Large intestine (tissue), 3 donors: Measurements from ENCODE around the gene CACNA1C. TPM values are rescaled to one million over a fixed set of nuclear protein-coding genes. Genes with fewer than 3 reads are reported as not detected.

Experiments
- DNase-seq, 2 donors: peaks; one replicate each; pipeline versions ENCODE4 v3.0.0 to v3.0.0-alpha.2; 2013
- H3K27ac ChIP-seq: one replicate; pipeline ENCODE4 v1.5.1; 2013; ENCODE audit warnings: low read length
- H3K27me3 ChIP-seq: 2 replicates; pipeline ENCODE4 v1.6.1; 2013; ENCODE audit warnings: low read length; ENCODE audit not compliant: control insufficient read depth, insufficient read depth
- H3K36me3 ChIP-seq: 2 replicates; pipeline ENCODE4 v1.6.1; 2013; ENCODE audit warnings: low read length; ENCODE audit not compliant: control insufficient read depth, insufficient read depth
- H3K4me1 ChIP-seq: one replicate; pipeline ENCODE4 v1.6.1; 2013; ENCODE audit warnings: low read length; ENCODE audit not compliant: control insufficient read depth, insufficient read depth
- H3K4me3 ChIP-seq: one replicate; pipeline ENCODE4 v1.5.1; 2013; ENCODE audit warnings: low read length
- H3K9me3 ChIP-seq: one replicate; pipeline ENCODE4 v1.6.1; 2013; ENCODE audit warnings: mild to moderate bottlenecking, low read depth, low read length, moderate library complexity; ENCODE audit not compliant: control insufficient read depth
- WGBS: methylation state at CpG from one replicate; pipeline ENCODE4 v1.1.5; 2013; ENCODE audit warnings: low lambda C conversion rate; ENCODE audit not compliant: insufficient coverage; 5-methylcytosine and 5-hydroxymethylcytosine counted together
- polyA plus RNA-seq: library from polyadenylated mRNA; unstranded; fragments of 120-200 nt; gene quantifications from one replicate; pipeline ENCODE4 v1.2.1, GENCODE V29; 2013

CACNA1C gene
- polyA plus RNA-seq, 1 donor, result 5.9 TPM

- WGBS, result no CpG with 5 or more reads among the region's 8 CpGs
- no peak overlapping the region for H3K4me3 ChIP-seq
- no peaks in the 10 kb centered on the region for H3K4me1 ChIP-seq
- no peaks in the 10 kb centered on the region for H3K9me3 ChIP-seq
- no peaks in the 10 kb centered on the region for H3K36me3 ChIP-seq
- no peak for DNase-seq
- no peak overlapping the region for H3K27ac ChIP-seq
- no peaks in the 10 kb centered on the region for H3K27me3 ChIP-seq
Observed at GRCh38 chr12:2669560-2669959, 616.8 kb downstream of the CACNA1C start.

- no peak for DNase-seq
- Histone ChIP-seq H3K4me1 (no peaks in the 10 kb centered on the region), H3K27ac (no peak overlapping the region), H3K9me3 (no peaks in the 10 kb centered on the region), H3K36me3 (no peaks in the 10 kb centered on the region), H3K4me3 (no peak overlapping the region), H3K27me3 (no peaks in the 10 kb centered on the region)
- WGBS, result no CpG with 5 or more reads among the region's 10 CpGs
Observed at GRCh38 chr12:2672863-2673262, 620.1 kb downstream of the CACNA1C start.

GRCh38 chr12:2673966-2674810 lies 621.4 kb downstream of the CACNA1C start:
- H3K9me3 ChIP-seq, result no peaks in the 10 kb centered on the region
- H3K27me3 ChIP-seq, result no peaks in the 10 kb centered on the region
- no peaks in the 10 kb centered on the region for H3K4me1 ChIP-seq
- no peak for DNase-seq
- no peaks in the 10 kb centered on the region for H3K36me3 ChIP-seq
- no peak overlapping the region for H3K27ac ChIP-seq
- H3K4me3 ChIP-seq, result no peak overlapping the region
- WGBS, result 60% methylated on average over 1 of the region's 18 CpGs

- no peak overlapping the region for H3K4me3 ChIP-seq
- no peaks in the 10 kb centered on the region for H3K4me1 ChIP-seq
- no peaks in the 10 kb centered on the region for H3K27me3 ChIP-seq
- no peaks in the 10 kb centered on the region for H3K36me3 ChIP-seq
- WGBS, result no CpG with 5 or more reads among the region's 6 CpGs
- no peak overlapping the region for H3K27ac ChIP-seq
- no peak for DNase-seq
- H3K9me3 ChIP-seq, result no peaks in the 10 kb centered on the region
Observed at GRCh38 chr12:2675776-2676175, 623.0 kb downstream of the CACNA1C start.

GRCh38 chr12:2677142-2677880 lies 624.5 kb downstream of the CACNA1C start:
- H3K9me3 ChIP-seq, result no peaks in the 10 kb centered on the region
- no peak overlapping the region for H3K4me3 ChIP-seq
- no peaks in the 10 kb centered on the region for H3K27me3 ChIP-seq
- H3K36me3 ChIP-seq, result no peaks in the 10 kb centered on the region
- no peak overlapping the region for H3K27ac ChIP-seq
- H3K4me1 ChIP-seq, result no peaks in the 10 kb centered on the region
- no peak for DNase-seq
- no CpG with 5 or more reads among the region's 20 CpGs for WGBS

GRCh38 chr12:2678426-2678825 lies 625.6 kb downstream of the CACNA1C start:
- Histone ChIP-seq H3K36me3 (no peaks in the 10 kb centered on the region), H3K27me3 (no peaks in the 10 kb centered on the region), H3K4me3 (no peak overlapping the region), H3K9me3 (no peaks in the 10 kb centered on the region), H3K27ac (no peak overlapping the region), H3K4me1 (no peaks in the 10 kb centered on the region)
- no CpG with 5 or more reads among the region's 11 CpGs for WGBS
- no peak for DNase-seq

- H3K27me3 ChIP-seq, result no peaks in the 10 kb centered on the region
- no peak overlapping the region for H3K27ac ChIP-seq
- H3K4me3 ChIP-seq, result no peak overlapping the region
- H3K4me1 ChIP-seq, result no peaks in the 10 kb centered on the region
- H3K36me3 ChIP-seq, result no peaks in the 10 kb centered on the region
- DNase-seq, result no peak
- WGBS, result no CpG with 5 or more reads among the region's 33 CpGs
- H3K9me3 ChIP-seq, result no peaks in the 10 kb centered on the region
Observed at GRCh38 chr12:2679068-2679815, 626.5 kb downstream of the CACNA1C start.

GRCh38 chr12:2679816-2680675 lies 627.3 kb downstream of the CACNA1C start:
- no peak for DNase-seq
- Histone ChIP-seq H3K4me3 (no peak overlapping the region), H3K9me3 (no peaks in the 10 kb centered on the region), H3K27ac (no peak overlapping the region), H3K27me3 (no peaks in the 10 kb centered on the region), H3K36me3 (no peaks in the 10 kb centered on the region), H3K4me1 (no peaks in the 10 kb centered on the region)
- WGBS, result no CpG with 5 or more reads among the region's 18 CpGs

- no peak overlapping the region for H3K27ac ChIP-seq
- no peaks in the 10 kb centered on the region for H3K36me3 ChIP-seq
- H3K4me1 ChIP-seq, result no peaks in the 10 kb centered on the region
- no peak for DNase-seq
- no peak overlapping the region for H3K4me3 ChIP-seq
- no peaks in the 10 kb centered on the region for H3K9me3 ChIP-seq
- no CpG with 5 or more reads among the region's 3 CpGs for WGBS
- H3K27me3 ChIP-seq, result no peaks in the 10 kb centered on the region
Observed at GRCh38 chr12:2680676-2681039, 627.9 kb downstream of the CACNA1C start.
